ENCODE results near the gene OLFM2.

GRCh38 chr19:9914001-9914314 lies 22.4 kb downstream of the OLFM2 start:
- TF ChIP-seq, protein P1, sequence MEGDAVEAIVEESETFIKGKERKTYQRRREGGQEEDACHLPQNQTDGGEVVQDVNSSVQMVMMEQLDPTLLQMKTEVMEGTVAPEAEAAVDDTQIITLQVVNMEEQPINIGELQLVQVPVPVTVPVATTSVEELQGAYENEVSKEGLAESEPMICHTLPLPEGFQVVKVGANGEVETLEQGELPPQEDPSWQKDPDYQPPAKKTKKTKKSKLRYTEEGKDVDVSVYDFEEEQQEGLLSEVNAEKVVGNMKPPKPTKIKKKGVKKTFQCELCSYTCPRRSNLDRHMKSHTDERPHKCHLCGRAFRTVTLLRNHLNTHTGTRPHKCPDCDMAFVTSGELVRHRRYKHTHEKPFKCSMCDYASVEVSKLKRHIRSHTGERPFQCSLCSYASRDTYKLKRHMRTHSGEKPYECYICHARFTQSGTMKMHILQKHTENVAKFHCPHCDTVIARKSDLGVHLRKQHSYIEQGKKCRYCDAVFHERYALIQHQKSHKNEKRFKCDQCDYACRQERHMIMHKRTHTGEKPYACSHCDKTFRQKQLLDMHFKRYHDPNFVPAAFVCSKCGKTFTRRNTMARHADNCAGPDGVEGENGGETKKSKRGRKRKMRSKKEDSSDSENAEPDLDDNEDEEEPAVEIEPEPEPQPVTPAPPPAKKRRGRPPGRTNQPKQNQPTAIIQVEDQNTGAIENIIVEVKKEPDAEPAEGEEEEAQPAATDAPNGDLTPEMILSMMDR (conservative IDR thresholded peaks at IDR 0.05; ENCODE audit: low read depth, low read length): no peak
- no peak for TF ChIP-seq RAD21 (IDR thresholded peaks at IDR 0.05; ENCODE audit: low read length)
- TF ChIP-seq RCOR1 (IDR thresholded peaks at IDR 0.05; ENCODE audit: insufficient replicate concordance, low read length): no peak
- no peak for TF ChIP-seq SMC3 (IDR thresholded peaks at IDR 0.05; ENCODE audit: low read depth, low read length)
